Kidney (tissue), 14 donors: ENCODE results near the gene KCNQ1. TPM values are rescaled to one million over a fixed set of nuclear protein-coding genes. Genes with fewer than 3 reads are reported as not detected.

ENCODE experiments used
- DNase-seq, 5 donors: peaks; one replicate each; pipeline ENCODE4 v3.0.0-alpha.2; 2013 to 2020
- FAIRE-seq: peaks from 2 replicates; lab custom pipeline; 2012; peaks lifted over from hg19 to GRCh38; lab: Jason Lieb, UNC
- H3K27ac ChIP-seq, 2 donors: one replicate each; pipeline ENCODE4 v1.7.0; 2013; ENCODE audit warnings: low read depth in 2 of 2, low read length in 2 of 2, inconsistent platforms in 1 of 2
- H3K27me3 ChIP-seq: one replicate; pipeline ENCODE4 v1.7.1; 2013; ENCODE audit warnings: low read length, inconsistent platforms; ENCODE audit not compliant: control insufficient read depth, insufficient read depth
- H3K36me3 ChIP-seq, 3 donors: one replicate each; pipeline versions ENCODE4 v1.7.0 to v1.7.1; 2013; ENCODE audit warnings: low read length in 3 of 3, control low read depth in 1 of 3, inconsistent platforms in 1 of 3; ENCODE audit not compliant: insufficient read depth in 3 of 3, control insufficient read depth in 2 of 3
- H3K4me1 ChIP-seq, 3 donors: one replicate each; pipeline versions ENCODE4 v1.7.0 to v1.7.1; 2013; ENCODE audit warnings: low read length in 3 of 3, inconsistent platforms in 1 of 3, low read depth in 1 of 3; ENCODE audit not compliant: control insufficient read depth in 2 of 3, insufficient read depth in 2 of 3
- H3K4me3 ChIP-seq, 3 donors: one replicate each; pipeline versions ENCODE4 v1.7.0 to v1.8.1; 2013; ENCODE audit warnings: low read length in 3 of 3, control low read depth in 1 of 3, inconsistent platforms in 1 of 3
- H3K9ac ChIP-seq, 3 donors: one replicate each; pipeline versions ENCODE4 v1.7.0 to v1.7.1; 2013; ENCODE audit warnings: low read length in 3 of 3, control low read depth in 1 of 3, inconsistent platforms in 1 of 3
- H3K9me3 ChIP-seq, 3 donors: one replicate each; pipeline versions ENCODE4 v1.7.0 to v1.7.1; 2013; ENCODE audit warnings: low read length in 3 of 3, control low read depth in 1 of 3, inconsistent platforms in 1 of 3; ENCODE audit not compliant: control insufficient read depth in 2 of 3, insufficient read depth in 1 of 3
- CTCF ChIP-seq: IDR thresholded peaks from 3 replicates; pipeline ENCODE4 v1.5.1; 2012; ENCODE audit warnings: mild to moderate bottlenecking, moderate library complexity, borderline replicate concordance; ENCODE audit not compliant: insufficient read depth; ENCODE audit errors: extremely low read depth
- intact Hi-C: fragments of 100-400 bp; cut with DNase I; formaldehyde crosslinking; loops from one replicate; pipeline ENCODE4 v1.11.1; 2022
- polyA plus RNA-seq: library from polyadenylated mRNA; stranded (reverse); fragments of 350-450 nt; fragmentation: Illumina TruSeq; extraction: RNeasy Lipid Tissue Mini Kit (QIAGEN cat#74804); gene quantifications from one replicate; pipeline ENCODE4 v1.2.3, GENCODE V29; 2014; ENCODE audit warnings: low read depth, low replicate concordance; ENCODE audit not compliant: insufficient read depth
- total RNA-seq: library from RNA; stranded (reverse); fragmentation: NEBNext Ultra II Directional; extraction: Animal tissue kit (Norgen Biotek cat#: 25700); gene quantifications from one replicate; pipeline ENCODE4 v1.2.1, GENCODE V29; 2021
- donor health status: control.
- donor health status: control.
- donor health status: control.
- donor health status: control.
- donor health status: control.
- donor health status: DM: yes; HTN: yes; CAD: no.
- donor health status: Normal renal cell carcinoma (clear cell type).

KCNQ1 gene
- total and polyA plus RNA-seq, 2 donors from 2014 or later, result 45.5 to 49.4 TPM

GRCh38 chr11:2531987-2532703 lies 87.3 kb downstream of the KCNQ1 start:
- peak in 2 of 5 donors; percentile 76 to 78 for DNase-seq
- no peak for FAIRE-seq
- Histone ChIP-seq H3K27me3 (no peaks in the 10 kb centered on the region), H3K27ac (no peak overlapping the region), H3K4me1 (peaks cover 0 to 15% (median 0%) of the 10 kb centered on the region in 3 donors), H3K4me3 (no peak overlapping the region), H3K36me3 (no peaks in the 10 kb centered on the region), H3K9me3 (no peaks in the 10 kb centered on the region), H3K9ac (no peak overlapping the region)
- TF ChIP-seq CTCF, result no peak
- intact Hi-C loops, result loop anchor here (2.0 to 5.0 kb wide), 2 partner anchors 105 to 357 kb away; no protein-coding TSS in a partner anchor

DNA sequence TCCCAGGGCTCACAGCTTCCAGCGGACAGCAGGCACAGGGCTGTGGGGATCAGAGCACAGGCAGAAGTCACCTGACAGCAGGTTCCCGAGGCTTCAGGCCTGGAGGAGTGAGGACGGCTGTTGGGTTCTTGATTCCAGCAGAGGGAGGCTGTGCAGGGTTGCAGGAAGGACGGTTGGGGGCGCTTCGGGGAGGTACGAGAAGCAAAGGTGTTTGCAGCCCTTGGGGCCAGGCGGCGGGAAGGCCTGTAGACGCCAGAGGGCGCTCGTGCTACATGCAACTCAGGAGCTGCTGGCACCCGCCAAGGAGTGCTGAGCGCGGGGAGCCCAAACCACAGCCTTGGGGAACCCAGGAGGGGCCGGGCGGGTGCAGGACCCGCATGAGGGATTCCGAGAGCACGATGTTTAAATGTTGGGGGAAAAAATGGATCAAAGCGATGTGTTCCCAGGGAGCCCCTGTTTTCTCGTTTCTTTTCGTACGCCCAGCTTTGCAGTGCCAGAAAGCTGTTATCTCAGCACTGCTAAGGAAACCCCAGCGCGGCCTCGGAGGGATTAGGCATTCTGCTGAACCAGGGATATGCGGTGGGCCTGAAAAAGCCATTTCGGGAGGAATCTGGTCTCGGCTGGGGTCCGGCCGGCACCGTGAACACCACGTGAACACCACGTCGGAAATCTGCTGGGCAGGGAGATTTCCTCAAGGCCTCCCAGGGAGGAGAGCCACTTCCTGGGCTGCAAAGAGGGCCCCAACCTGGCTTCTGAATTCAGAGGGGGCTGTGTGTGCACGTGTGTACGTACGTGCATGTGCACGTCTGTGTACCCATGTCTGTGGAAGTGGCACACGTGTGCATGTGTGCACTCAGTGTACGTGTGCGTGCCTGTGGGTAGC lies 88.1 kb downstream of the KCNQ1 start:
- H3K9ac ChIP-seq, result peak overlapping the region in 2 of 3 donors; percentile 24 to 37
- no peak overlapping the region for H3K27ac ChIP-seq
- intact Hi-C loops, result loop anchor here (2.0 to 5.0 kb wide), 2 partner anchors 106 to 356 kb away; no protein-coding TSS in a partner anchor
- no peaks in the 10 kb centered on the region for H3K27me3 ChIP-seq
- peaks cover 0 to 15% (median 0%) of the 10 kb centered on the region in 3 donors for H3K4me1 ChIP-seq
- H3K4me3 ChIP-seq, result peak overlapping the region in 1 of 3 donors; percentile 18
- TF ChIP-seq CTCF, result peak; percentile 100
- H3K9me3 ChIP-seq, result no peaks in the 10 kb centered on the region
- FAIRE-seq (no peak), DNase-seq (peak; percentile 95 to 97 (median 96))
- no peaks in the 10 kb centered on the region for H3K36me3 ChIP-seq

GRCh38 chr11:2533587-2534133 lies 88.9 kb downstream of the KCNQ1 start:
- Histone ChIP-seq H3K27ac (no peak overlapping the region), H3K9ac (peak overlapping the region in 1 of 3 donors; percentile 24), H3K4me1 (peaks cover 0 to 15% (median 0%) of the 10 kb centered on the region in 3 donors), H3K27me3 (no peaks in the 10 kb centered on the region), H3K4me3 (no peak overlapping the region), H3K36me3 (no peaks in the 10 kb centered on the region), H3K9me3 (no peaks in the 10 kb centered on the region)
- no peak for TF ChIP-seq CTCF
- intact Hi-C loops, result loop anchor here (2.0 to 5.0 kb wide), 2 partner anchors 106 to 355 kb away; no protein-coding TSS in a partner anchor
- FAIRE-seq (no peak), DNase-seq (peak; percentile 83 to 90 (median 89))
